ENCODE data around the gene RFTN1. TPM values are rescaled to one million over a fixed set of nuclear protein-coding genes. Genes with fewer than 3 reads are reported as not detected.

The RFTN1 gene
- total RNA-seq, 2 experiments from 2014 or later = 81.8 to 152 TPM

DNA sequence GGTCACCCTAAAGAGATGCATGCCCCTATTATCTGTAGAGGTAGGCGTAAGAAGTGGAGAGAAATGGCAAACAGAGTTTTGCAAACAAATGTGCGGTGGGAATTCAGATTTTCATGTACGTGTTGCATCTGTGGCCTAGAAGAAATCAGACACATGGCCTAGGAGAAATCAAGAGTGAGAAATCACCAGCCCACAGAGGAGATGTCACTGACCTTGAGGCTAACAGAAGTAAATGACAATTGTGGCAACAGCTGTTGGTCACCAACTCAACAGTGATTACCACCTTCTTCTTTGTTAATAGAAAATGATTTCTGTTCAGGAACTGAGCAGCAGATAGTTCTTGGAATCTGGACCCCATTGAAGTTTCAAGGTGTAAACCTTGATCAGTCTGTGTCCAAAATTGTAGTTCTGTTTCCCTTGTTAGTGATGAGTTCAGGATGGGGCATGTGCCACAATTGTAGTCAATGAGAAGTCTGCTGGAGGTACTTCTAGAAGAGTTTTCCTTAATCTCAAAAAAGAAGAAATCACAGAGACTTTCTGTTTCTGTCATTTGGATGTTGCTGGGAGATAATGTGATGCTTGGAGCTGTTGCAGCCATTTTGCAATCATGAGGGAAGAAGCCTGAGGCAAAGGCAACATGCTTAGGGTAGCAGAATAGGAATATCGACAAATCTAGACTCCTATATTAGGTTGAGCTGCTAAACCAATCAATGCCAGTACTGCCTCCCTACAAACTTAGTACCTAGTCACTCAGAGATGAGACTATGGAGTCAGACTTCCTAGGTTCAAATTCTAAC lies 34.3 kb upstream of the RFTN1 start:
- POLR2A ChIA-PET = interaction anchor here (0.6 kb wide), 1 partner anchor 46 kb away, joined by 4 read pairs; no protein-coding TSS in a partner anchor
- no peak for TF ChIP-seq EZH2phosphoT487 (IDR thresholded peaks at IDR 0.05; ENCODE audit: borderline replicate concordance, low read depth, low read length)
- TF ChIP-seq CTCF (conservative IDR thresholded peaks at IDR 0.05; ENCODE audit: low read length) = no peak

DNA sequence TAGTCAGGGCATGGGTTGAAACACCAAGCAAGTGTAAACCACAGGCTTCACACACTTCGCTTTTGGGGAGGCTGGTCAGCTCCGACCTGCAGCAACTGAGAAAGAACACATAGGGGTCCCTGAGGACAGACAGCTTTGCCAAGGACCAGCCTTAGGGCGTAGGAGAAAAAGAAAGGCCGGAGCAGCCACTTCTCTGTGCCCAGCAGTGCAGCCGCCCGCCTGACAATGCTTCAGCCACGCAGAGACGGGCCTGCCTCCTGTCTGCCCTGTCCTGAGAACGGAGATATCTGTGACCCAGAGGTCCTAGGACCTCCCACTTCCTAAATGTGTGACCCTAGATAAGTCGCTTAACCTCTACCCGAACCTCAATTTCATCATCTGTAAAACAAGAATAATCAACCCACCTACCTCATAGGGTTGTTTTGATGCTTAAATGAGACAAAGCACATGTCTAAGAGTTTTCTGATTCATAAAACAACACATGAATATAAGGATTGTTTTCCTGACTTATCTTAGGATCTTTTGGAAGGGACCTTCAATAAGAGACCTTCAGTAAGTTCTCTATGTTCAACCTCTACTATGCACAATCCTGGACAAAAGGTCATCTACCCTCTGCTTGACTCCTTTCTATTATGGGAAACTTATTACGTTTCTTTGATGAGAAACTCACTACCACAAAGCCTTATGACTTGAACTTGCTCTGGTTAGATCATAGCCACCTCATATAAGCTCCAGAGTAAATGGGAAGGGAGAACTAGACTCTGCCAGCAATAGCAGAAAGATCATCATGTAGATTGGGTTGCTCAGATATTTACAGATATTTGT lies 32.9 kb upstream of the RFTN1 start:
- TF ChIP-seq EZH2phosphoT487 (IDR thresholded peaks at IDR 0.05; ENCODE audit: borderline replicate concordance, low read depth, low read length) (no peak), CTCF (conservative IDR thresholded peaks at IDR 0.05; ENCODE audit: low read length) (no peak)
- H4K20me1 ChIP-seq (ENCODE audit: insufficient read depth, low read length) = no peaks in the 10 kb centered on the region
- no peaks in the 10 kb centered on the region for H3K79me2 ChIP-seq (ENCODE audit: insufficient read depth, low read depth, low read length)
- ChIA-PET POLR2A (interaction anchor here (0.6 to 0.7 kb wide), 3 partner anchors 30 to 272 kb away, joined by 3 read pairs; no protein-coding TSS in a partner anchor), CTCF (ENCODE audit: unreplicated experiment) (no interaction called here)
- H3K4me2 ChIP-seq (ENCODE audit: low read length) = no peak overlapping the region
- H3K4me1 ChIP-seq (ENCODE audit: insufficient read depth, low read length, poor library complexity, severe bottlenecking) = peaks cover 17% of the 10 kb centered on the region
- no TSS peak for BruUV-seq (replicated peaks)
- no peaks in the 10 kb centered on the region for H3K9me2 ChIP-seq (ENCODE audit: insufficient read depth, low read length)
- 0 out of 2 replicates have a peak, but pooled peaks cover 6% of the 10 kb centered on the region for H3K9me3 ChIP-seq (ENCODE audit: low read length)
- no peaks in the 10 kb centered on the region for H3K36me3 ChIP-seq (ENCODE audit: insufficient read depth, low read length)
- no peak for DNase-seq (ENCODE audit: low spot score)
- H2AFZ ChIP-seq (ENCODE audit: low read length) = no peak overlapping the region; the same call in 1 of the 2 replicates
- H3K4me3 ChIP-seq (ENCODE audit: low read depth, low read length, poor library complexity, severe bottlenecking) = no peak overlapping the region
- H3K27ac ChIP-seq (ENCODE audit: low read depth, low read length, poor library complexity, severe bottlenecking) = no peak overlapping the region
- intact Hi-C loops (cut with micrococcal nuclease; ENCODE audit: unreplicated experiment) = no loop called here

More for the DNA sequence above, 34.3 kb upstream of the RFTN1 start:
- no peaks in the 10 kb centered on the region for H3K9me2 ChIP-seq (ENCODE audit: insufficient read depth, low read length)
- no peak for DNase-seq (ENCODE audit: low spot score)
- H3K4me2 ChIP-seq (ENCODE audit: low read length) = no peak overlapping the region
- intact Hi-C loops (cut with micrococcal nuclease; ENCODE audit: unreplicated experiment) = no loop called here
- no TSS peak for BruUV-seq (replicated peaks)
- CTCF ChIA-PET (ENCODE audit: unreplicated experiment) = no interaction called here
- no peaks in the 10 kb centered on the region for H3K79me2 ChIP-seq (ENCODE audit: insufficient read depth, low read depth, low read length)
- H3K27ac ChIP-seq (ENCODE audit: low read depth, low read length, poor library complexity, severe bottlenecking) = no peak overlapping the region
- H4K20me1 ChIP-seq (ENCODE audit: insufficient read depth, low read length) = no peaks in the 10 kb centered on the region
- peaks cover 17% of the 10 kb centered on the region for H3K4me1 ChIP-seq (ENCODE audit: insufficient read depth, low read length, poor library complexity, severe bottlenecking)
- H3K4me3 ChIP-seq (ENCODE audit: low read depth, low read length, poor library complexity, severe bottlenecking) = no peak overlapping the region
- H3K9me3 ChIP-seq (ENCODE audit: low read length) = 0 out of 2 replicates have a peak, but pooled peaks cover 6% of the 10 kb centered on the region
- no peak overlapping the region for H2AFZ ChIP-seq (ENCODE audit: low read length)
- H3K36me3 ChIP-seq (ENCODE audit: insufficient read depth, low read length) = no peaks in the 10 kb centered on the region

Data from OCI-LY7 (cell line).